Smooth muscle cell (in vitro differentiated cells): Measurements from ENCODE around the gene TM7SF2. TPM values are rescaled to one million over a fixed set of nuclear protein-coding genes. Genes with fewer than 3 reads are reported as not detected.

Experiments
- DNase-seq: peaks from one replicate; lab custom pipeline; 2025; ENCODE audit not compliant: unreplicated experiment; lab: John Stamatoyannopoulos, UW
- H2AFZ ChIP-seq: fragments of 200-600 bp; sonication (generic); 2 replicates; pipeline ENCODE4 v1.6.0; 2016; ENCODE audit warnings: antibody characterized with exemption, low read depth, mild to moderate bottlenecking
- H3F3A ChIP-seq: fragments of 200-600 bp; sonication (generic); 2 replicates; pipeline ENCODE4 v1.6.0; 2017; ENCODE audit warnings: antibody characterized with exemption, low read depth
- H3K27ac ChIP-seq: fragments of 200-600 bp; sonication (generic); 2 replicates; pipeline ENCODE4 v1.5.1; 2016; ENCODE audit warnings: low read depth, mild to moderate bottlenecking
- H3K27me3 ChIP-seq: fragments of 200-600 bp; sonication (generic); 2 replicates; pipeline ENCODE4 v1.6.1; 2016; ENCODE audit warnings: low read depth, mild to moderate bottlenecking
- H3K36me3 ChIP-seq: fragments of 200-600 bp; sonication (generic); 2 replicates; pipeline ENCODE4 v1.5.1; 2016; ENCODE audit warnings: low read depth
- H3K4me1 ChIP-seq: fragments of 200-600 bp; sonication (generic); 2 replicates; pipeline ENCODE4 v1.5.1; 2016; ENCODE audit warnings: low read depth
- H3K4me2 ChIP-seq: fragments of 200-600 bp; sonication (generic); 2 replicates; pipeline ENCODE4 v1.6.0; 2016; ENCODE audit warnings: mild to moderate bottlenecking
- H3K4me3 ChIP-seq: fragments of 200-600 bp; sonication (generic); 2 replicates; pipeline ENCODE4 v1.5.1; 2016; ENCODE audit warnings: mild to moderate bottlenecking
- H3K79me2 ChIP-seq: fragments of 200-600 bp; sonication (generic); 2 replicates; pipeline ENCODE4 v1.6.0; 2016; ENCODE audit warnings: low read depth, mild to moderate bottlenecking
- H3K9ac ChIP-seq: fragments of 200-600 bp; sonication (generic); 2 replicates; pipeline ENCODE4 v1.6.0; 2016; ENCODE audit warnings: low read depth
- H3K9me3 ChIP-seq: fragments of 200-600 bp; sonication (generic); replicated peaks from 2 replicates; pipeline ENCODE4 v1.5.1; 2016; ENCODE audit warnings: low read depth
- H4K20me1 ChIP-seq: fragments of 200-600 bp; sonication (generic); 2 replicates; pipeline ENCODE4 v1.6.0; 2016; ENCODE audit warnings: low read depth
- CTCF ChIP-seq: fragments of 200-600 bp; sonication (generic); IDR thresholded peaks from 2 replicates; pipeline ENCODE4 v1.5.1; 2017; ENCODE audit warnings: borderline replicate concordance, mild to moderate bottlenecking, antibody characterized with exemption; ENCODE audit not compliant: insufficient read depth, poor library complexity, severe bottlenecking
- WGBS: methylation state at CpG from one replicate; pipeline ENCODE4 v1.1.7; 2016; ENCODE audit warnings: low lambda C conversion rate; 5-methylcytosine and 5-hydroxymethylcytosine counted together
- polyA plus RNA-seq: library from polyadenylated mRNA; unstranded; fragments of >200 nt; fragmentation: Nextera tagmentation; extraction: Ambion mirVana; gene quantifications from 2 replicates; pipeline ENCODE4 v1.2.1, GENCODE V29; 2016
- total RNA-seq: library from RNA; depleted of rRNA; stranded (reverse); fragments of >200 nt; gene quantifications from 2 replicates; pipeline ENCODE4 v1.2.3, GENCODE V29; 2014

TM7SF2 gene
- total and polyA plus RNA-seq, 2 experiments from 2014 or later = 16.8 to 17.4 TPM

GRCh38 chr11:65102142-65103095 is 9.3 kb upstream of the TM7SF2 start:
- no peak for DNase-seq
- Histone ChIP-seq H3K4me2 (no peak overlapping the region), H3K27ac (no peak overlapping the region), H4K20me1 (peaks cover 10% of the 10 kb centered on the region), H3K9me3 (no peaks in the 10 kb centered on the region), H3F3A (no peaks in the 10 kb centered on the region), H3K27me3 (no peaks in the 10 kb centered on the region), H2AFZ (no peak overlapping the region), H3K36me3 (no peaks in the 10 kb centered on the region), H3K4me1 (no peaks in the 10 kb centered on the region), H3K9ac (no peak overlapping the region), H3K4me3 (no peak overlapping the region), H3K79me2 (peaks cover 28% of the 10 kb centered on the region)
- no peak for TF ChIP-seq CTCF
- WGBS = 95% methylated on average over 8 of the region's 8 CpGs

GRCh38 chr11:65103476-65103875 is 8.2 kb upstream of the TM7SF2 start:
- H4K20me1 ChIP-seq = peaks cover 10% of the 10 kb centered on the region
- H3K79me2 ChIP-seq = peaks cover 23% of the 10 kb centered on the region

GRCh38 chr11:65104628-65105027 is 7.0 kb upstream of the TM7SF2 start:
- Histone ChIP-seq H4K20me1 (peaks cover 10% of the 10 kb centered on the region), H3K9ac (no peak overlapping the region), H3F3A (no peaks in the 10 kb centered on the region), H3K9me3 (no peaks in the 10 kb centered on the region), H3K4me1 (no peaks in the 10 kb centered on the region), H3K4me3 (no peak overlapping the region), H3K4me2 (no peak overlapping the region), H3K79me2 (peaks cover 18% of the 10 kb centered on the region), H3K27ac (no peak overlapping the region), H2AFZ (no peak overlapping the region), H3K27me3 (no peaks in the 10 kb centered on the region), H3K36me3 (no peaks in the 10 kb centered on the region)
- TF ChIP-seq CTCF = no peak
- DNase-seq = no peak
- WGBS = 90% methylated on average over 4 of the region's 4 CpGs

More at GRCh38 chr11:65103476-65103875, 8.2 kb upstream of the TM7SF2 start:
- Histone ChIP-seq H3K9ac (no peak overlapping the region), H3K9me3 (no peaks in the 10 kb centered on the region), H3K27me3 (no peaks in the 10 kb centered on the region), H3K4me1 (no peaks in the 10 kb centered on the region), H3K4me2 (no peak overlapping the region), H3K4me3 (no peak overlapping the region), H3F3A (no peaks in the 10 kb centered on the region), H3K36me3 (no peaks in the 10 kb centered on the region), H2AFZ (no peak overlapping the region), H3K27ac (peak overlapping the region; percentile 35)
- DNase-seq = no peak
- no peak for TF ChIP-seq CTCF
